CD4-positive, alpha-beta T cell (primary cell): ENCODE data around the gene RGCC. TPM values are rescaled to one million over a fixed set of nuclear protein-coding genes. Genes with fewer than 3 reads are reported as not detected.

Experiments used
- ATAC-seq: fragments of 200-7000 bp; cut with Tn5 transposase; one replicate; pipeline ENCODE4 v1.10.0; 2022; ENCODE audit warnings: mild to moderate bottlenecking; ENCODE audit not compliant: poor library complexity
- CTCF ChIA-PET: fragments of 350-600 bp; sonication (Branson Sonifier 250); formaldehyde crosslinking; loops from one replicate; lab custom pipeline; 2021; ENCODE audit warnings: antibody characterized with exemption, inconsistent platforms; lab: Charles Lee
- POLR2A ChIA-PET: fragments of 350-600 bp; sonication (Branson Sonifier 250); formaldehyde crosslinking; loops from one replicate; lab custom pipeline; 2021; ENCODE audit warnings: antibody characterized with exemption, inconsistent platforms; lab: Charles Lee
- DNase-seq, 14 experiments: peaks; one replicate each; pipeline ENCODE4 v3.0.0-alpha.2; 2013 to 2020; ENCODE audit warnings: mixed read lengths in 2 of 14
- H3K27ac ChIP-seq, 2 donors: one replicate each; pipeline versions ENCODE4 v1.5.1 to v1.7.0; 2013; ENCODE audit warnings: low read length in 2 of 2, low read depth in 1 of 2, mild to moderate bottlenecking in 1 of 2
- H3K27me3 ChIP-seq, 2 experiments: 1 replicate in 1 of 2; 2 replicates in 1 of 2; pipeline versions ENCODE4 v1.6.1 to v1.7.0; 2013; ENCODE audit warnings: low read length in 2 of 2, control low read depth in 1 of 2, mild to moderate bottlenecking in 1 of 2, moderate library complexity in 1 of 2; ENCODE audit not compliant: insufficient read depth in 2 of 2, control insufficient read depth in 1 of 2
- H3K36me3 ChIP-seq: one replicate; pipeline ENCODE4 v1.6.1; 2013; ENCODE audit warnings: low read length, control low read depth; ENCODE audit not compliant: insufficient read depth
- H3K4me1 ChIP-seq: one replicate; pipeline ENCODE4 v1.6.1; 2013; ENCODE audit warnings: low read length, control low read depth; ENCODE audit not compliant: insufficient read depth
- H3K4me3 ChIP-seq: one replicate; pipeline ENCODE4 v1.5.1; 2013; ENCODE audit warnings: mild to moderate bottlenecking, low read length, moderate library complexity
- H3K9me3 ChIP-seq, 2 experiments: 1 replicate in 1 of 2; 2 replicates in 1 of 2; pipeline versions ENCODE4 v1.6.1 to v1.7.0; 2013; ENCODE audit warnings: low read length in 2 of 2, mild to moderate bottlenecking in 2 of 2, control low read depth in 1 of 2, moderate library complexity in 1 of 2; ENCODE audit not compliant: control insufficient read depth in 1 of 2, insufficient read depth in 1 of 2
- H3K27ac Mint-ChIP-seq: one replicate; pipeline ENCODE4 v1.8.0; 2020; ENCODE audit warnings: mixed read lengths
- H3K27me3 Mint-ChIP-seq: one replicate; pipeline ENCODE4 v1.8.0; 2021; ENCODE audit warnings: mixed read lengths
- H3K36me3 Mint-ChIP-seq: one replicate; pipeline ENCODE4 v1.8.0; 2021; ENCODE audit warnings: low read depth, mixed read lengths
- H3K4me1 Mint-ChIP-seq: one replicate; pipeline ENCODE4 v1.8.0; 2021; ENCODE audit warnings: low read depth, mixed read lengths
- H3K4me3 Mint-ChIP-seq: one replicate; pipeline ENCODE4 v1.8.0; 2020; ENCODE audit warnings: mild to moderate bottlenecking, mixed read lengths
- H3K9me3 Mint-ChIP-seq: one replicate; pipeline ENCODE4 v1.8.0; 2020; ENCODE audit warnings: mixed read lengths
- intact Hi-C, 2 experiments: fragments of 100-400 bp; cut with DNase I in 1 of 2; cut with micrococcal nuclease in 1 of 2; formaldehyde crosslinking; loops; one replicate each; pipeline versions ENCODE4 v1.15.1 to v1.9.0; 2023 to 2025; cut with DNase I, micrococcal nuclease
- total RNA-seq, 174 experiments: library from RNA in 2 of 174; stranded (reverse) in 2 of 174; gene quantifications; one replicate each; pipeline ENCODE4 v1.2.3 and lab custom pipeline; 2021 to 2026
- TF ChIP-seq, protein P1 (sequence below): fragments of 200-600 bp; IDR thresholded peaks from one replicate; pipeline ENCODE4 v1.8.0; 2022; ENCODE audit warnings: antibody characterized with exemption, mild to moderate bottlenecking

RGCC gene
- total RNA-seq, 2 experiments from 2014 or later: 752 to 758 TPM

DNA sequence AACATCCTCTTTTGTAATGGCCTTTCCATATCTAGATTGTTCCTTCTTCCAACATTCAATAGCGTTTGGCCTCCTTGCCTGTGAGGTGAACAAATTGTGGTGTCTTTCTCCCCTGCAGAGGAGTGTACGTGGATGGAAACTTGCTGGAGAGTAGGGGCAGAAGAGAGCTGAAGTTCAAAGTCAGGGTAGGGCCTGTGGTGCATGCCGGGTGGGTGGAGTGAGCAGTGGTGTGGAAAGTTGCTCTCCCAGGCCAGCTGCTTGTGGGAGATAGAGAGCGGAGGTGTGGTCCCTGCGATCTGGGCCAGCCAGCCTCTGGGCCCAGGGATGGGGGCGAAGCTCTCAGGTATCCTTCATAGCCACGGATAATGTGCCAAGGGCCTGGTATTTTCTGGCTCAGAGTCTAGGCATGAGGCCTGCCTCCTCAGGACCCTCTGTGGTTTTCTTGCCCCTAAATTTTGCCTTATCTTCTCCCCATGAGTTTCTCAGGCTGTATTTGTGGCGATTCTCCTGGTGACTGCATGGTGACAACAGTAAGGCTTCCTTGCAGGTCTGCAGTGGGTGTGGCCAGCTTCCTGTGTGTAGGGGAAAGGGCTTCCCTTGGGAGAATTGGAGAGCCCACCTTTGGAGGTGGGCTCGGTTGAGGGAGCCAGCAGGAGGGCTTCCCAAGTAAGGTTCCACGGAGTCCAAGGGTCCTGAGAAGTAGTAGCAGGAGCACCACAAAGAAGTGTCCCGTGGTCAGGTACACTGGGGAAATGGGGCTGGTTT lies 6.7 kb downstream of the RGCC start:
- peaks cover 97% of the 10 kb centered on the region for H3K4me1 Mint-ChIP-seq
- H3K9me3 Mint-ChIP-seq: no peaks in the 10 kb centered on the region
- peaks cover 3% of the 10 kb centered on the region for H3K27me3 Mint-ChIP-seq
- TF ChIP-seq, protein P1, sequence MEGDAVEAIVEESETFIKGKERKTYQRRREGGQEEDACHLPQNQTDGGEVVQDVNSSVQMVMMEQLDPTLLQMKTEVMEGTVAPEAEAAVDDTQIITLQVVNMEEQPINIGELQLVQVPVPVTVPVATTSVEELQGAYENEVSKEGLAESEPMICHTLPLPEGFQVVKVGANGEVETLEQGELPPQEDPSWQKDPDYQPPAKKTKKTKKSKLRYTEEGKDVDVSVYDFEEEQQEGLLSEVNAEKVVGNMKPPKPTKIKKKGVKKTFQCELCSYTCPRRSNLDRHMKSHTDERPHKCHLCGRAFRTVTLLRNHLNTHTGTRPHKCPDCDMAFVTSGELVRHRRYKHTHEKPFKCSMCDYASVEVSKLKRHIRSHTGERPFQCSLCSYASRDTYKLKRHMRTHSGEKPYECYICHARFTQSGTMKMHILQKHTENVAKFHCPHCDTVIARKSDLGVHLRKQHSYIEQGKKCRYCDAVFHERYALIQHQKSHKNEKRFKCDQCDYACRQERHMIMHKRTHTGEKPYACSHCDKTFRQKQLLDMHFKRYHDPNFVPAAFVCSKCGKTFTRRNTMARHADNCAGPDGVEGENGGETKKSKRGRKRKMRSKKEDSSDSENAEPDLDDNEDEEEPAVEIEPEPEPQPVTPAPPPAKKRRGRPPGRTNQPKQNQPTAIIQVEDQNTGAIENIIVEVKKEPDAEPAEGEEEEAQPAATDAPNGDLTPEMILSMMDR: no peak
- peaks cover 96% of the 10 kb centered on the region for H3K36me3 Mint-ChIP-seq
- Histone ChIP-seq H3K27me3 (no peaks in the 10 kb centered on the region), H3K4me1 (peaks cover 78% of the 10 kb centered on the region), H3K9me3 (no peaks in the 10 kb centered on the region), H3K4me3 (peak overlapping the region; percentile 48), H3K36me3 (peaks cover 83% of the 10 kb centered on the region), H3K27ac (peak overlapping the region; percentile 92 to 93)
- DNase-seq (peak in 8 of 14 experiments; percentile 27 to 61 (median 47)), ATAC-seq (peak; percentile 1)
- POLR2A ChIA-PET: interaction anchor here (0.6 to 4.4 kb wide), 12 partner anchors 7 to 409 kb away, joined by 3 to 61 read pairs (median 6); partner anchors contain the start of gene RGCC
- intact Hi-C loops: loop anchor here (2.0 to 10.0 kb wide), 5 partner anchors 29 to 581 kb away; partner anchors contain the start of gene DGKH (in 1 of the 2)
- peak overlapping the region; percentile 94 for H3K4me3 Mint-ChIP-seq
- H3K27ac Mint-ChIP-seq: peak overlapping the region; percentile 98
- CTCF ChIA-PET: interaction anchor here (1.2 to 1.4 kb wide), 2 partner anchors 29 to 122 kb away, joined by 3 read pairs; no protein-coding TSS in a partner anchor

DNA sequence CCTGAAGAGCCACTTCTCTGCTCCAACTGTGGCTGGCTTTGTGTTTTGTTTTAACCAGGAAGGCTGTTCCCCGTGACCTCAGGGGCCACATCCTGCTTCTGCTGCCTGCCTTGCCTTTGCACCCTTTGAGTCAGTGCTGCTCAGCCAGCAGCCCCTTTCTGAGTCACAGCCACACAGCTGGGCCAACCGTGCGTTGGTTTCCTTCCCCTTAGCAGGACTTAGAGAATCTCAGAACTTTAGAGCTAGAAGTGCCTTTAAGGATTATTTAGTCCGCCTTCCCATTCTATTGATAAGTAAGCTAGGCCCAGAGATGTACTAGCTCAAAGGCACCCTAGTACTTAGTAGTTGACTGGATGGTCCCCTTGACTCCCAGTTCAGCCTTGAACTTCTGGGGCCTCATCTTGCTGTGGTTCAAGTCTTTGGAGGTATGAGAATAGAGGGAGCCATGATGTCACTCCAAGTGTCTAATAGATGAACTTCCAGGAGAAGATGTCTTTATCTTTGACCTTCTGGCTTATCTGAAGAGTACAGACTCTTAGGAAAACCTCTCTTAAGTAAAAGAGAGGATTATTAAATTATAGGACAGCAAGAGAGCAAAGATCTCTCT lies 8.0 kb downstream of the RGCC start:
- POLR2A ChIA-PET: interaction anchor here (0.6 to 4.4 kb wide), 14 partner anchors 9 to 404 kb away, joined by 3 to 61 read pairs (median 6); partner anchors contain the start of genes RGCC and WBP4
- H3K36me3 ChIP-seq: peaks cover 82% of the 10 kb centered on the region

More for the DNA sequence above, 8.0 kb downstream of the RGCC start:
- H3K27ac ChIP-seq: peak overlapping the region; percentile 92 to 93
- Mint-ChIP-seq H3K9me3 (no peaks in the 10 kb centered on the region), H3K27ac (peak overlapping the region; percentile 98), H3K27me3 (peaks cover 3% of the 10 kb centered on the region), H3K4me1 (peaks cover 96% of the 10 kb centered on the region), H3K4me3 (peak overlapping the region; percentile 94), H3K36me3 (peaks cover 96% of the 10 kb centered on the region)
- intact Hi-C loops: loop anchor here (1.0 to 10.0 kb wide), 4 partner anchors 8 to 579 kb away; partner anchors contain the start of genes DGKH (in 1 of the 2) and RGCC (in 1 of the 2)
- ATAC-seq (peak; percentile 67), DNase-seq (peak; percentile 78 to 96 (median 85))
- peak overlapping the region; percentile 48 for H3K4me3 ChIP-seq
- H3K27me3 ChIP-seq: no peaks in the 10 kb centered on the region
- TF ChIP-seq, protein P1: no peak
- no peaks in the 10 kb centered on the region for H3K9me3 ChIP-seq
- peaks cover 77% of the 10 kb centered on the region for H3K4me1 ChIP-seq
- CTCF ChIA-PET: interaction anchor here (0.9 to 1.1 kb wide), 2 partner anchors 9 to 46 kb away, joined by 3 to 4 read pairs; no protein-coding TSS in a partner anchor
